ENCODE results near the gene CNMD.

GRCh38 chr13:52669677-52670076 lies 69.9 kb downstream of the CNMD start:
- TF ChIP-seq, protein P1, sequence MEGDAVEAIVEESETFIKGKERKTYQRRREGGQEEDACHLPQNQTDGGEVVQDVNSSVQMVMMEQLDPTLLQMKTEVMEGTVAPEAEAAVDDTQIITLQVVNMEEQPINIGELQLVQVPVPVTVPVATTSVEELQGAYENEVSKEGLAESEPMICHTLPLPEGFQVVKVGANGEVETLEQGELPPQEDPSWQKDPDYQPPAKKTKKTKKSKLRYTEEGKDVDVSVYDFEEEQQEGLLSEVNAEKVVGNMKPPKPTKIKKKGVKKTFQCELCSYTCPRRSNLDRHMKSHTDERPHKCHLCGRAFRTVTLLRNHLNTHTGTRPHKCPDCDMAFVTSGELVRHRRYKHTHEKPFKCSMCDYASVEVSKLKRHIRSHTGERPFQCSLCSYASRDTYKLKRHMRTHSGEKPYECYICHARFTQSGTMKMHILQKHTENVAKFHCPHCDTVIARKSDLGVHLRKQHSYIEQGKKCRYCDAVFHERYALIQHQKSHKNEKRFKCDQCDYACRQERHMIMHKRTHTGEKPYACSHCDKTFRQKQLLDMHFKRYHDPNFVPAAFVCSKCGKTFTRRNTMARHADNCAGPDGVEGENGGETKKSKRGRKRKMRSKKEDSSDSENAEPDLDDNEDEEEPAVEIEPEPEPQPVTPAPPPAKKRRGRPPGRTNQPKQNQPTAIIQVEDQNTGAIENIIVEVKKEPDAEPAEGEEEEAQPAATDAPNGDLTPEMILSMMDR (conservative IDR thresholded peaks at IDR 0.05; ENCODE audit: low read depth, low read length) = no peak
- TF ChIP-seq POLR2A (IDR thresholded peaks at IDR 0.05; ENCODE audit: low read depth, low read length) = no peak
